H1 (cell line): Measurements from ENCODE around the gene TSC2. TPM values are rescaled to one million over a fixed set of nuclear protein-coding genes. Genes with fewer than 3 reads are reported as not detected.

Source experiments
- CTCF ChIA-PET: fragments of 300-600 bp; sonication (Branson Sonifier 250); formaldehyde crosslinking; loops from one replicate; lab custom pipeline; 2021; ENCODE audit not compliant: partially characterized antibody; lab: Charles Lee
- POLR2A ChIA-PET: fragments of 300-600 bp; sonication (Branson Sonifier 250); formaldehyde crosslinking; loops from one replicate; lab custom pipeline; 2021; ENCODE audit warnings: inconsistent platforms; ENCODE audit not compliant: partially characterized antibody; lab: Charles Lee
- DNase-seq, 2 experiments: peaks; one replicate each; pipeline versions ENCODE4 v3.0.0 to v3.0.0-alpha.2; 2010 to 2022; ENCODE audit warnings: low spot score in 2 of 2, low read depth in 1 of 2, mixed read lengths in 1 of 2
- FAIRE-seq: peaks from 2 replicates; lab custom pipeline; 2011; peaks lifted over from hg19 to GRCh38; lab: Jason Lieb, UNC
- H2AFZ ChIP-seq: 2 replicates; pipeline ENCODE4 v1.8.1; 2012; ENCODE audit warnings: low read length, inconsistent platforms
- H2AK5ac ChIP-seq: 2 replicates; pipeline ENCODE4 v1.6.1; 2013; ENCODE audit warnings: low read depth, low read length
- H2BK120ac ChIP-seq: replicated peaks from 2 replicates; pipeline ENCODE3; 2013; ENCODE audit warnings: low read depth, low read length, inconsistent platforms
- H2BK12ac ChIP-seq: 2 replicates; pipeline ENCODE4 v1.6.1; 2013; ENCODE audit warnings: low read depth, low read length
- H2BK15ac ChIP-seq: 2 replicates; pipeline ENCODE4 v1.6.1; 2013; ENCODE audit warnings: low read length
- H2BK20ac ChIP-seq: 2 replicates; pipeline ENCODE4 v1.6.1; 2013; ENCODE audit warnings: low read length
- H2BK5ac ChIP-seq: 2 replicates; pipeline ENCODE4 v1.6.1; 2013; ENCODE audit warnings: low read depth, low read length
- H3K14ac ChIP-seq: 2 replicates; pipeline ENCODE4 v1.6.1; 2013; ENCODE audit warnings: inconsistent platforms; ENCODE audit not compliant: insufficient read length
- H3K18ac ChIP-seq: 2 replicates; pipeline ENCODE4 v1.6.1; 2013; ENCODE audit warnings: low read length; ENCODE audit errors: extremely low read depth
- H3K23ac ChIP-seq: 2 replicates; pipeline ENCODE4 v1.6.1; 2013; ENCODE audit warnings: inconsistent platforms; ENCODE audit not compliant: insufficient read length
- H3K23me2 ChIP-seq: 2 replicates; pipeline ENCODE4 v1.6.1; 2013; ENCODE audit warnings: low read depth, low read length
- H3K27ac ChIP-seq: 2 replicates; pipeline ENCODE4 v1.6.1; 2011; ENCODE audit warnings: low read depth, low read length, inconsistent platforms
- H3K27me3 ChIP-seq, 4 experiments: replicated peaks in 1 of 4; 1 replicate in 1 of 4; 2 replicates in 3 of 4; pipeline versions ENCODE4 v1.6.1 to v1.8.1; 2011 to 2013; ENCODE audit warnings: low read length in 3 of 4, mild to moderate bottlenecking in 3 of 4, inconsistent platforms in 2 of 4, mixed read lengths in 2 of 4, moderate library complexity in 1 of 4; ENCODE audit not compliant: control insufficient read depth in 3 of 4, insufficient read depth in 3 of 4; ENCODE audit errors: extremely low read depth in 1 of 4
- H3K36me3 ChIP-seq, 4 experiments: 2 replicates each; pipeline versions ENCODE4 v1.6.1 to v1.8.1; 2011 to 2013; ENCODE audit warnings: mild to moderate bottlenecking in 4 of 4, low read length in 3 of 4, moderate library complexity in 2 of 4, control low read depth in 1 of 4, inconsistent platforms in 1 of 4; ENCODE audit not compliant: insufficient read depth in 4 of 4, control insufficient read depth in 2 of 4
- H3K4ac ChIP-seq: replicated peaks from 2 replicates; pipeline ENCODE3; 2013; ENCODE audit warnings: low read length, low read depth, mixed read lengths, inconsistent platforms; ENCODE audit not compliant: insufficient read length
- H3K4me1 ChIP-seq, 4 experiments: replicated peaks in 1 of 4; 1 replicate in 1 of 4; 2 replicates in 3 of 4; pipeline versions ENCODE4 v1.6.1 to v1.8.1; 2011 to 2013; ENCODE audit warnings: low read length in 3 of 4, inconsistent platforms in 2 of 4, mixed read lengths in 1 of 4; ENCODE audit not compliant: insufficient read depth in 4 of 4, control insufficient read depth in 3 of 4
- H3K4me2 ChIP-seq, 2 experiments: 2 replicates each; pipeline versions ENCODE4 v1.6.1 to v1.8.1; 2011 to 2013; ENCODE audit warnings: low read depth in 2 of 2, low read length in 2 of 2, control low read depth in 1 of 2, inconsistent platforms in 1 of 2, mild to moderate bottlenecking in 1 of 2; ENCODE audit not compliant: insufficient read depth in 1 of 2
- H3K4me3 ChIP-seq, 4 experiments: fragments of 200-600, 300-600 bp in 1 of 4; sonication (generic), shearing (Covaris generic), sonication (Bioruptor Twin) in 1 of 4; 2 replicates each; pipeline versions ENCODE4 v1.5.1 to v1.8.1; 2011 to 2016; ENCODE audit warnings: low read length in 4 of 4, low read depth in 3 of 4, control low read depth in 2 of 4, inconsistent platforms in 2 of 4, mild to moderate bottlenecking in 2 of 4, mixed read lengths in 1 of 4, moderate library complexity in 1 of 4; ENCODE audit not compliant: insufficient read depth in 2 of 4; ENCODE audit errors: extremely low read depth in 1 of 4
- H3K56ac ChIP-seq: replicated peaks from 2 replicates; pipeline ENCODE3; 2013; ENCODE audit warnings: low read depth, mild to moderate bottlenecking, mixed read lengths, low read length, inconsistent platforms; ENCODE audit not compliant: insufficient read length
- H3K79me1 ChIP-seq: 2 replicates; pipeline ENCODE4 v1.6.1; 2013; ENCODE audit warnings: low read depth, low read length, control low read depth
- H3K79me2 ChIP-seq, 2 experiments: 2 replicates each; pipeline versions ENCODE4 v1.6.1 to v1.8.1; 2012 to 2013; ENCODE audit warnings: low read length in 2 of 2, mild to moderate bottlenecking in 2 of 2, inconsistent platforms in 1 of 2; ENCODE audit not compliant: insufficient read depth in 2 of 2, control insufficient read depth in 1 of 2
- H3K9ac ChIP-seq, 4 experiments: replicated peaks in 1 of 4; 1 replicate in 1 of 4; 2 replicates in 3 of 4; pipeline versions ENCODE4 v1.6.1 to v1.8.1; 2011 to 2013; ENCODE audit warnings: low read depth in 3 of 4, low read length in 3 of 4, control low read depth in 2 of 4, mild to moderate bottlenecking in 2 of 4, moderate library complexity in 2 of 4, inconsistent platforms in 1 of 4; ENCODE audit errors: extremely low read depth in 1 of 4
- H3K9me3 ChIP-seq, 2 experiments: 2 replicates each; pipeline versions ENCODE4 v1.6.1 to v1.8.1; 2012 to 2013; ENCODE audit warnings: mild to moderate bottlenecking in 2 of 2, moderate library complexity in 2 of 2, control low read depth in 1 of 2, inconsistent platforms in 1 of 2, low read depth in 1 of 2, low read length in 1 of 2, mixed read lengths in 1 of 2; ENCODE audit not compliant: insufficient read depth in 2 of 2
- H4K20me1 ChIP-seq, 2 experiments: replicated peaks in 1 of 2; 2 replicates each; pipeline versions ENCODE3 to v1.8.1; 2011 to 2013; ENCODE audit warnings: inconsistent platforms in 2 of 2, low read length in 2 of 2, mild to moderate bottlenecking in 1 of 2; ENCODE audit not compliant: insufficient read depth in 2 of 2, control insufficient read depth in 1 of 2
- H4K5ac ChIP-seq: 2 replicates; pipeline ENCODE4 v1.6.1; 2013; ENCODE audit warnings: low read length, low read depth, mixed read lengths, inconsistent platforms; ENCODE audit not compliant: insufficient read length
- H4K8ac ChIP-seq: 2 replicates; pipeline ENCODE4 v1.8.0; 2013; ENCODE audit warnings: mild to moderate bottlenecking, moderate library complexity, low read length, inconsistent platforms; ENCODE audit not compliant: insufficient read depth; ENCODE audit errors: extremely low read depth
- H4K91ac ChIP-seq: replicated peaks from 2 replicates; pipeline ENCODE3; 2013; ENCODE audit warnings: low read length, mixed read lengths, inconsistent platforms; ENCODE audit not compliant: insufficient read length
- ATF3 ChIP-seq: IDR thresholded peaks from 2 replicates; pipeline ENCODE4 v1.6.1; 2011; ENCODE audit warnings: low read depth, mild to moderate bottlenecking, low read length; ENCODE audit not compliant: insufficient read depth
- BACH1 ChIP-seq: IDR thresholded peaks from 2 replicates; pipeline ENCODE4 v1.6.1; 2012; ENCODE audit warnings: low read length, improper control_type of control experiment
- GABPA ChIP-seq: IDR thresholded peaks from 2 replicates; pipeline ENCODE4 v1.6.1; 2011; ENCODE audit warnings: mild to moderate bottlenecking, low read length, moderate library complexity, borderline replicate concordance; ENCODE audit not compliant: insufficient read depth
- HDAC2 ChIP-seq, 2 experiments: fragments of 300-600 bp in 1 of 2; sonication (generic) in 1 of 2; IDR thresholded peaks; 2 replicates each; pipeline ENCODE4 v1.6.1; 2011 to 2012; ENCODE audit warnings: low read depth in 2 of 2, low read length in 2 of 2, mild to moderate bottlenecking in 2 of 2, moderate library complexity in 2 of 2, borderline replicate concordance in 1 of 2, inconsistent platforms in 1 of 2
- SAP30 ChIP-seq: fragments of 300-600 bp; sonication (generic); IDR thresholded peaks from 2 replicates; pipeline ENCODE4 v1.7.1; 2012; ENCODE audit warnings: low read length, moderate library complexity, mild to moderate bottlenecking, inconsistent platforms; ENCODE audit not compliant: insufficient read depth, insufficient replicate concordance
- SIN3A ChIP-seq, 2 experiments: IDR thresholded peaks in 1 of 2; conservative IDR thresholded peaks in 1 of 2; 2 replicates each; pipeline ENCODE4 v1.6.1; 2011 to 2012; ENCODE audit warnings: low read length in 2 of 2, improper control_type of control experiment in 1 of 2, low read depth in 1 of 2, mild to moderate bottlenecking in 1 of 2
- SP1 ChIP-seq: IDR thresholded peaks from 2 replicates; pipeline ENCODE4 v1.6.1; 2011; ENCODE audit warnings: low read depth, low read length
- SP2 ChIP-seq: IDR thresholded peaks from 2 replicates; pipeline ENCODE4 v1.6.1; 2012; ENCODE audit warnings: mild to moderate bottlenecking, low read length, inconsistent platforms
- WGBS, 2 experiments: shearing (Covaris generic) in 1 of 2; methylation state at CpG; one replicate each; pipeline versions ENCODE4 v1.1.6 to v1.1.7; 2013 to 2015; ENCODE audit warnings: low lambda C conversion rate in 2 of 2, mixed read lengths in 2 of 2, inconsistent platforms in 1 of 2, low coverage in 1 of 2, missing lambda C conversion rate in 1 of 2; ENCODE audit not compliant: insufficient replicate concordance in 2 of 2, insufficient coverage in 1 of 2, insufficient read length in 1 of 2; ENCODE audit errors: extremely low coverage in 1 of 2, missing lambda C conversion rate in 1 of 2; 5-methylcytosine and 5-hydroxymethylcytosine counted together
- polyA plus RNA-seq, 7 experiments: library from polyadenylated mRNA; depleted of rRNA in 3 of 7; stranded (reverse) in 5 of 7; unstranded in 2 of 7; fragments of >200 nt in 5 of 7; fragments of 200-250 nt in 2 of 7; gene quantifications; 1 replicate in 5 of 7; 2 replicates in 1 of 7; 4 replicates in 1 of 7; pipeline versions ENCODE4 v1.2.1 to v1.2.3, GENCODE V29; 2011 to 2013; ENCODE audit warnings: missing spikeins in 2 of 7, mixed read lengths in 2 of 7
- total RNA-seq: library from RNA; stranded (reverse); fragmentation: NEBNext Ultra II Directional; extraction: Animal tissue kit (Norgen Biotek cat#: 25700); gene quantifications from 2 replicates; pipeline ENCODE4 v1.2.1, GENCODE V29; 2021

TSC2 gene
- total and polyA plus RNA-seq, 2 of the 8 experiments (the other 6 are each of a cell fraction or from before 2014, with no cell fraction given) = 65.9 to 96.6 TPM

GRCh38 chr16:2009791-2010510 is 37.8 kb upstream of the TSC2 start, which contains the start of gene ZNF598:
TSS of gene ZNF598 (minus strand) at chr16:2009821.
- Histone ChIP-seq H2BK15ac (peak within 1 kb of the TSS; percentile 36; the same call in 1 of the 2 replicates), H3K9me3 (no peaks in the 10 kb centered on the region), H2BK20ac (no peak within 1 kb of the TSS), H2BK120ac (peak within 1 kb of the TSS; percentile 51), H4K91ac (peak within 1 kb of the TSS; percentile 98), H2BK12ac (no peak within 1 kb of the TSS), H4K20me1 (peaks cover 15 to 36% of the 10 kb centered on the region in 2 experiments), H3K4ac (peak within 1 kb of the TSS; percentile 96), H3K23ac (no peak within 1 kb of the TSS), H2BK5ac (peak within 1 kb of the TSS; percentile 79), H3K4me1 (peaks cover 3 to 26% (median 15%) of the 10 kb centered on the region in 4 experiments), H3K36me3 (0 out of 8 replicates have a peak, but pooled peaks cover 0 to 2% (median 0%) of the 10 kb centered on the region in 4 experiments), H4K8ac (peak within 1 kb of the TSS; percentile 84), H3K27ac (peak within 1 kb of the TSS; percentile 61), H3K27me3 (no peaks in the 10 kb centered on the region), H3K56ac (peak within 1 kb of the TSS; percentile 3), H3K79me1 (peaks cover 9% of the 10 kb centered on the region; the same call in 1 of the 2 replicates), H2AK5ac (peak within 1 kb of the TSS; percentile 53), H4K5ac (peak within 1 kb of the TSS; percentile 96), H2AFZ (peak within 1 kb of the TSS; percentile 4), H3K79me2 (peaks cover 22 to 43% of the 10 kb centered on the region in 2 experiments; a peak in 3 of 4 replicates), H3K4me2 (peak within 1 kb of the TSS; percentile 89 to 92), H3K9ac (peak within 1 kb of the TSS; percentile 79 to 83 (median 80)), H3K4me3 (peak within 1 kb of the TSS; percentile 66 to 95 (median 83)), H3K14ac (peak within 1 kb of the TSS; percentile 67), H3K18ac (peak within 1 kb of the TSS; percentile 98), H3K23me2 (peaks cover 12% of the 10 kb centered on the region; the same call in 1 of the 2 replicates)
- 7% methylated on average over 34 of the region's 52 CpGs; no CpG with 5 or more reads in 1 of the 2 experiments for WGBS, 2 experiments
- ChIA-PET POLR2A (interaction anchor here (0.6 to 2.8 kb wide), 8 partner anchors 13 to 145 kb away, joined by 3 to 17 read pairs (median 6); partner anchors contain the start of genes RPS2, TBL3 and TRAF7), CTCF (no interaction called here)
- peak in 1 of 2 experiments; percentile 82 for DNase-seq
- no peak for FAIRE-seq
- TF ChIP-seq ATF3 = no peak
- 0 out of 2 replicates have a peak, but pooled peaks have one; percentile 16 for TF ChIP-seq BACH1
- peak; percentile 49 for TF ChIP-seq SAP30
- peak; percentile 47 to 84; a peak in 2 of 4 replicates for TF ChIP-seq SIN3A (conservative IDR thresholded peaks at IDR 0.05 in 1 of 2, IDR thresholded peaks at IDR 0.05 in 1 of 2; ENCODE audit: low read depth in 1 of 2, low read length in 2 of 2)
- TF ChIP-seq SP1 = no peak
- peak; percentile 89; the same call in 1 of the 2 replicates for TF ChIP-seq GABPA
- TF ChIP-seq SP2 = peak; percentile 86; the same call in 1 of the 2 replicates
- TF ChIP-seq HDAC2 (IDR thresholded peaks at IDR 0.05; ENCODE audit: borderline replicate concordance in 1 of 2, low read depth in 2 of 2, low read length in 2 of 2) = peak in 1 of 2 experiments; percentile 71; a peak in 1 of 4 replicates
